Left ventricle myocardium inferior (tissue), 1 donor: ENCODE results near the gene WNT9B. TPM values are rescaled to one million over a fixed set of nuclear protein-coding genes. Genes with fewer than 3 reads are reported as not detected.

Source experiments
- DNase-seq: peaks from one replicate; pipeline ENCODE4 v3.0.0-alpha.2; 2020
- H3K27ac ChIP-seq: fragments of 200-600 bp; replicated peaks from 2 replicates; pipeline ENCODE4 v1.8.0; 2021
- H3K27me3 ChIP-seq: fragments of 200-600 bp; 2 replicates; pipeline ENCODE4 v1.8.0; 2021; ENCODE audit warnings: low read depth
- H3K36me3 ChIP-seq: fragments of 200-600 bp; 2 replicates; pipeline ENCODE4 v1.8.0; 2021
- H3K4me1 ChIP-seq: fragments of 200-600 bp; 2 replicates; pipeline ENCODE4 v1.8.0; 2021
- H3K4me3 ChIP-seq: fragments of 200-600 bp; 2 replicates; pipeline ENCODE4 v1.8.0; 2021; ENCODE audit warnings: mild to moderate bottlenecking, moderate library complexity
- H3K9me3 ChIP-seq: fragments of 200-600 bp; replicated peaks from 2 replicates; pipeline ENCODE4 v1.8.0; 2021
- intact Hi-C: fragments of 100-400 bp; cut with micrococcal nuclease; formaldehyde crosslinking; loops from one replicate; pipeline ENCODE4 v1.11.0; 2022
- total RNA-seq: library from RNA; stranded (reverse); fragmentation: NEBNext Ultra II Directional; extraction: Animal tissue kit (Norgen Biotek cat#: 25700); gene quantifications from one replicate; pipeline ENCODE4 v1.2.1, GENCODE V29; 2021
- TF ChIP-seq, protein P1 (sequence below): fragments of 200-600 bp; IDR thresholded peaks from 2 replicates; pipeline ENCODE4 v1.8.0; 2021; ENCODE audit warnings: antibody characterized with exemption, mild to moderate bottlenecking, borderline replicate concordance
- donor health status: DM: no; HTN: yes; CAD: no; lungs with severe emphysema.

The WNT9B gene
- total RNA-seq, 1 donor from 2014 or later, result 0.85 TPM

DNA sequence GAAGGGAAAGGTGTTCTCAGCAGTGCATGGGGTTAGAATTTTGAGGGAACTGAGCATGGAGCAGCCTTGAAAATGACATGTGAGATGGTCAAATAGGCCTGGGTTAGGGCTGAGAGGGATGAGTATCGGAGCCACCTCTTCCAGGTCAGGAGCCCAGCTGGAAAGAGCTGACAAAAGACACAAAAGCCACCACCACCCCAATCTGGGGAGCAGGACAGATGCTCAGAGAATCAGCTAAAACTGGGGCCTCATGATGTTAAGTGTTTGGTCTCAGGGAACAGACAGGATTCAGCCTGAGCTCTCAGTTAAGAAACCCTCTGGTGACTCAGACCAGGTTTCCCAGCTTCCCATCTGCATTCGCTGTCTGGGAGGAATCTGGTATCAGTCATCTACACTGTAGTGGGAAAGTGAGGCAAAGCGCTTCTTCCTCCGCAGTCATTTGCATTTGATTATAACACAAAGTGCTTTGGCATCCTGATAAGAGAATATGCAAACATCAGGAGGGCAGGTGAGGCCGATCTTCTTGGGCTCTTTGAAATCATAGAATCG, 2.6 kb downstream of the WNT9B start:
- intact Hi-C loops, result no loop called here
- peaks cover 79% of the 10 kb centered on the region for H3K27me3 ChIP-seq

DNA sequence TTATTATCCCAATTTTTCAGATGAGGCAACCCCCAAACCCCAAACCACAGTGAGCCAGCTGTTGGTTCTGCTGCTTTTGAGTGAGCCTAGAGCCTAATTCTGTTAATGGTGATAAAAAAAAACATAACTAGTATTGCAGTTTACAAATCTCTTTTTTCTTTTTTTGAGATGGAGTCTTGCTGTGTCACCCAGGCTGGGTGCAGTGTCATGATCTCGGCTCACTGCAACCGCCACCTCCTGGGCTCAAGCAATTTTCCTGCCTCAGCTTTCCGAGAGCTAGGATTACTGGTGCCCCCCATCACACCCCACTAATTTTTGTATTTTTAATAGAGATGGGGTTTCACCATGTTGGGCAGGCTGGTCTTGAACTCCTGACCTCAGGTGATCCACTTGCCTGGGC, 3.1 kb downstream of the WNT9B start:
- Histone ChIP-seq H3K27me3 (peaks cover 74% of the 10 kb centered on the region), H3K4me1 (peaks cover 13% of the 10 kb centered on the region)
- intact Hi-C loops, result no loop called here

More for the DNA sequence above, 2.6 kb downstream of the WNT9B start:
- Histone ChIP-seq H3K4me3 (no peak overlapping the region), H3K27ac (no peak overlapping the region), H3K4me1 (peaks cover 13% of the 10 kb centered on the region), H3K9me3 (no peaks in the 10 kb centered on the region), H3K36me3 (no peaks in the 10 kb centered on the region)
- TF ChIP-seq, protein P1, sequence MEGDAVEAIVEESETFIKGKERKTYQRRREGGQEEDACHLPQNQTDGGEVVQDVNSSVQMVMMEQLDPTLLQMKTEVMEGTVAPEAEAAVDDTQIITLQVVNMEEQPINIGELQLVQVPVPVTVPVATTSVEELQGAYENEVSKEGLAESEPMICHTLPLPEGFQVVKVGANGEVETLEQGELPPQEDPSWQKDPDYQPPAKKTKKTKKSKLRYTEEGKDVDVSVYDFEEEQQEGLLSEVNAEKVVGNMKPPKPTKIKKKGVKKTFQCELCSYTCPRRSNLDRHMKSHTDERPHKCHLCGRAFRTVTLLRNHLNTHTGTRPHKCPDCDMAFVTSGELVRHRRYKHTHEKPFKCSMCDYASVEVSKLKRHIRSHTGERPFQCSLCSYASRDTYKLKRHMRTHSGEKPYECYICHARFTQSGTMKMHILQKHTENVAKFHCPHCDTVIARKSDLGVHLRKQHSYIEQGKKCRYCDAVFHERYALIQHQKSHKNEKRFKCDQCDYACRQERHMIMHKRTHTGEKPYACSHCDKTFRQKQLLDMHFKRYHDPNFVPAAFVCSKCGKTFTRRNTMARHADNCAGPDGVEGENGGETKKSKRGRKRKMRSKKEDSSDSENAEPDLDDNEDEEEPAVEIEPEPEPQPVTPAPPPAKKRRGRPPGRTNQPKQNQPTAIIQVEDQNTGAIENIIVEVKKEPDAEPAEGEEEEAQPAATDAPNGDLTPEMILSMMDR, result no peak
- DNase-seq, result no peak

DNA sequence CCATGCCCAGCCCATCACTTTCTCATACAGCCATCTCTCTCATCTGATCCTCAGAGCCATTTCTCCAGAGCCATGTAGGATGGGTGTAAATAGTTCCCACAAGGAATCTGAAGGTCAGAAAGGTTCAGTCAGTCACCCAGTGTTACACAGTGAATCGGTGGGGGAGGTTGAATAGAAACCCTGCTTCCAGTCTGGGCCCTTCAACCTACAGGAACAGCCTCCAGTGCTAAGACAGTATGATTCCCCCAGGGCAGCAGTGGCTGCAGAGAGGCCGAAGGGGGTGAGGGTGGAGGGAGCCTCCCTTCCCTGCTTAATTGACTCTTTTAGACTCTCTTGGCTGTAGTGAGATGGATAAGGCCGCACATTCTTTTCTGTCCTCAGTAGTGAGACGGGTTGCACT, 3.6 kb downstream of the WNT9B start:
- H3K9me3 ChIP-seq, result no peaks in the 10 kb centered on the region
- H3K27me3 ChIP-seq, result peaks cover 69% of the 10 kb centered on the region
- no peaks in the 10 kb centered on the region for H3K36me3 ChIP-seq
- no peak overlapping the region for H3K4me3 ChIP-seq
- peaks cover 13% of the 10 kb centered on the region for H3K4me1 ChIP-seq
- intact Hi-C loops, result no loop called here
- H3K27ac ChIP-seq, result no peak overlapping the region
- DNase-seq, result no peak
- TF ChIP-seq, protein P1, result no peak

More for the DNA sequence above, 3.1 kb downstream of the WNT9B start:
- DNase-seq, result no peak
- TF ChIP-seq, protein P1, result no peak
- H3K36me3 ChIP-seq, result no peaks in the 10 kb centered on the region
- no peaks in the 10 kb centered on the region for H3K9me3 ChIP-seq
- H3K4me3 ChIP-seq, result no peak overlapping the region
- no peak overlapping the region for H3K27ac ChIP-seq

DNA sequence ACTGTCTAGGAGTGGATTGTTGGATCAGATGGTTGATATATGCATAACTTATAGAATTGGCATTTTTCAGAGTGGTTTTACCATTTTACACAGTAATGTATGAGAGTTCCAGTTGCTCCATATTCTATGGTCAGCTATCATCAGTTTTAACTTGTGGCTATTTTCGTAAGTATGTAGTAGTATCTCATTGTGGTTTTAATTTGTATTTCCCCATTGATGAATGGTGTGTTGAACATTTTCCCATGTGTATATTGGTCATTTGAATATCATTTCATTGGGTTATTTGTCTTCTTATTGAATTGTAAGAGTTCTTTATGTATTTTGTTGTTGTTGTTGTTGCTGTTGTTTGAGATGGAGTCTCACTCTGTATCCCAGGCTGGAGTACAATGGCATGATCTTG, 6.2 kb downstream of the WNT9B start:
- no peak for DNase-seq
- H3K9me3 ChIP-seq, result no peaks in the 10 kb centered on the region
- H3K36me3 ChIP-seq, result no peaks in the 10 kb centered on the region
- H3K27ac ChIP-seq, result no peak overlapping the region
- H3K4me1 ChIP-seq, result no peaks in the 10 kb centered on the region
- no peak overlapping the region for H3K4me3 ChIP-seq
- peaks cover 61% of the 10 kb centered on the region for H3K27me3 ChIP-seq
- TF ChIP-seq, protein P1, result no peak
- intact Hi-C loops, result no loop called here

DNA sequence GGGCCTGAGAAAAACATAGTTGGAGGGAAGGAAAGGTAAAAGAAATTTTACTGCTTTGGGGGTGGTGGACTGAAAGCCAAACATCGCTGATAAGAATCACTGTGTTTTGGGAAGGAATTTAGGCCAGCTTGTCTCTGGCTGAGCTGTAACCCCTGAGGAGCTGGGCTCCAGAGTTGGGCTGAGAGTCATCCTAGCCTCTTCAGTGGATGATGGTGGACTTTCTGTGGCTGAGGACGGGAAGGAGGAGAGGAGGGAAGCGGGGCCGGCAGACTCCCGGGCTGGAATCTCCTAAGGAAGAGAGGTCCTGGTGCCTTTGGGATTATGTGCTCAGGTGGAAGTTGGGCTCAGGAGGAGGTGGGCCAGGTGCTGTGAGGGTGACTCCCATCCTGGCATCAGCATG, 8.6 kb downstream of the WNT9B start:
- no peaks in the 10 kb centered on the region for H3K4me1 ChIP-seq
- intact Hi-C loops, result no loop called here
- H3K36me3 ChIP-seq, result no peaks in the 10 kb centered on the region
- DNase-seq, result no peak
- TF ChIP-seq, protein P1, result no peak
- no peak overlapping the region for H3K27ac ChIP-seq
- H3K4me3 ChIP-seq, result no peak overlapping the region
- H3K27me3 ChIP-seq, result peaks cover 61% of the 10 kb centered on the region
- H3K9me3 ChIP-seq, result no peaks in the 10 kb centered on the region
